OCI-LY1 (cell line): Measurements from ENCODE around the gene ZFYVE28.

Experiments
- H2AFZ ChIP-seq: fragments of 200-600 bp; sonication (generic), shearing (Covaris generic); 2 replicates; pipeline ENCODE4 v1.6.0; 2014; ENCODE audit warnings: antibody characterized with exemption, mild to moderate bottlenecking, low read length
- H3F3A ChIP-seq: fragments of 200-600 bp; sonication (generic), shearing (Covaris generic); 2 replicates; pipeline ENCODE4 v1.6.0; 2014; ENCODE audit warnings: mild to moderate bottlenecking, antibody characterized with exemption, low read length, moderate library complexity; ENCODE audit not compliant: insufficient read depth
- H3K27ac ChIP-seq: fragments of 200-600 bp; sonication (generic); 2 replicates; pipeline ENCODE4 v1.5.1; 2014; ENCODE audit warnings: low read length, mixed run types, mild to moderate bottlenecking, low read depth; ENCODE audit not compliant: poor library complexity, severe bottlenecking
- H3K27me3 ChIP-seq: fragments of 200-600 bp; sonication (generic); 2 replicates; pipeline ENCODE4 v1.6.0; 2014; ENCODE audit warnings: antibody characterized with exemption, mild to moderate bottlenecking, low read length, moderate library complexity; ENCODE audit not compliant: insufficient read depth
- H3K36me3 ChIP-seq: fragments of 200-600 bp; sonication (generic); 2 replicates; pipeline ENCODE4 v1.6.1; 2014; ENCODE audit warnings: mild to moderate bottlenecking, antibody characterized with exemption, low read length, moderate library complexity, mixed read lengths; ENCODE audit not compliant: insufficient read depth
- H3K4me1 ChIP-seq: fragments of 200-600 bp; sonication (generic); 2 replicates; pipeline ENCODE4 v1.5.1; 2014; ENCODE audit warnings: mild to moderate bottlenecking, low read length, moderate library complexity; ENCODE audit not compliant: insufficient read depth, severe bottlenecking
- H3K4me2 ChIP-seq: fragments of 200-600 bp; sonication (generic), shearing (Covaris generic); 2 replicates; pipeline ENCODE4 v1.6.1; 2014; ENCODE audit warnings: low read length
- H3K4me3 ChIP-seq: fragments of 200-600 bp; sonication (generic); 2 replicates; pipeline ENCODE4 v1.5.1; 2014; ENCODE audit warnings: low read length, low read depth, mild to moderate bottlenecking, mixed read lengths; ENCODE audit not compliant: poor library complexity, severe bottlenecking
- H3K79me2 ChIP-seq: fragments of 200-600 bp; shearing (Covaris generic); 2 replicates; pipeline ENCODE4 v1.6.1; 2016; ENCODE audit warnings: mixed run types, low read length, mixed read lengths; ENCODE audit not compliant: insufficient read depth
- H3K9ac ChIP-seq: fragments of 200-600 bp; sonication (generic), shearing (Covaris generic); 2 replicates; pipeline ENCODE4 v1.6.1; 2014; ENCODE audit warnings: mild to moderate bottlenecking, low read length, mixed read lengths
- H3K9me2 ChIP-seq: fragments of 200-600 bp; sonication (generic), shearing (Covaris generic); 2 replicates; pipeline ENCODE4 v1.6.1; 2014; ENCODE audit warnings: low read depth, mild to moderate bottlenecking, low read length, mixed read lengths
- H3K9me3 ChIP-seq: fragments of 200-600 bp; shearing (Covaris generic); 2 replicates; pipeline ENCODE4 v1.6.1; 2014; ENCODE audit warnings: low read length, mixed read lengths
- H4K20me1 ChIP-seq: fragments of 200-600 bp; sonication (generic), shearing (Covaris generic); 2 replicates; pipeline ENCODE4 v1.6.0; 2016; ENCODE audit warnings: mild to moderate bottlenecking, low read length; ENCODE audit not compliant: insufficient read depth
- EZH2 ChIP-seq: fragments of 200-600 bp; sonication (generic), shearing (Covaris generic); IDR thresholded peaks from 2 replicates; pipeline ENCODE4 v1.8.0; 2017; ENCODE audit warnings: borderline replicate concordance, mixed run types, mild to moderate bottlenecking, antibody characterized with exemption, low read length, moderate library complexity, mixed read lengths
- TF ChIP-seq, protein P1 (sequence below): fragments of 200-600 bp; sonication (generic), shearing (Covaris generic); IDR thresholded peaks from 2 replicates; pipeline ENCODE4 v1.5.1; 2017; ENCODE audit warnings: mild to moderate bottlenecking, antibody characterized with exemption, low read length, moderate library complexity, mixed read lengths

ZFYVE28 gene

DNA sequence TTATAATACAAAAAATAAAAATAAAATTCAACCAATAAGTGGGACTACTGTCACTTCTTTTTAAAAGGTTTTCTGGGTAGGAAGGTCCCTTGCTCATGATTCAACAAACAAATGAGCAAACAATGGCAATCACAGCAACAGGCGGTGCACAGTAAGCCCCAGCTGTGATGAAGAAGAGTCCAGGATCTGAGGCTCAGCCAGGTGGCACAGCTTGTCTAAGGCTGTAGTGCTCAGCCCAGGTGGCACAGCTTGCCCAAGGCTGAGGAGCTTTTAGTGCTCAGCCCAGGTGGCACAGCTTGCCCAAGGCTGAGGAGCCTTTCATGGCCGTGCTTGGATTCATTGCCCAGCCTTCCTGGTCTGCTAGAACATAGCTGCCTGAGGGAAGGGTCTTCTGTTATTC lies 75.0 kb downstream of the ZFYVE28 start:
- Histone ChIP-seq H3K27me3 (no peaks in the 10 kb centered on the region), H3K4me1 (no peaks in the 10 kb centered on the region), H3K4me2 (no peak overlapping the region), H3K9ac (no peak overlapping the region), H3K79me2 (no peaks in the 10 kb centered on the region), H2AFZ (no peak overlapping the region), H3K27ac (no peak overlapping the region), H3K9me2 (no peaks in the 10 kb centered on the region), H3F3A (no peaks in the 10 kb centered on the region), H4K20me1 (no peaks in the 10 kb centered on the region), H3K9me3 (no peaks in the 10 kb centered on the region), H3K4me3 (no peak overlapping the region), H3K36me3 (no peaks in the 10 kb centered on the region)
- TF ChIP-seq EZH2, result no peak
- TF ChIP-seq, protein P1, sequence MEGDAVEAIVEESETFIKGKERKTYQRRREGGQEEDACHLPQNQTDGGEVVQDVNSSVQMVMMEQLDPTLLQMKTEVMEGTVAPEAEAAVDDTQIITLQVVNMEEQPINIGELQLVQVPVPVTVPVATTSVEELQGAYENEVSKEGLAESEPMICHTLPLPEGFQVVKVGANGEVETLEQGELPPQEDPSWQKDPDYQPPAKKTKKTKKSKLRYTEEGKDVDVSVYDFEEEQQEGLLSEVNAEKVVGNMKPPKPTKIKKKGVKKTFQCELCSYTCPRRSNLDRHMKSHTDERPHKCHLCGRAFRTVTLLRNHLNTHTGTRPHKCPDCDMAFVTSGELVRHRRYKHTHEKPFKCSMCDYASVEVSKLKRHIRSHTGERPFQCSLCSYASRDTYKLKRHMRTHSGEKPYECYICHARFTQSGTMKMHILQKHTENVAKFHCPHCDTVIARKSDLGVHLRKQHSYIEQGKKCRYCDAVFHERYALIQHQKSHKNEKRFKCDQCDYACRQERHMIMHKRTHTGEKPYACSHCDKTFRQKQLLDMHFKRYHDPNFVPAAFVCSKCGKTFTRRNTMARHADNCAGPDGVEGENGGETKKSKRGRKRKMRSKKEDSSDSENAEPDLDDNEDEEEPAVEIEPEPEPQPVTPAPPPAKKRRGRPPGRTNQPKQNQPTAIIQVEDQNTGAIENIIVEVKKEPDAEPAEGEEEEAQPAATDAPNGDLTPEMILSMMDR, result no peak

DNA sequence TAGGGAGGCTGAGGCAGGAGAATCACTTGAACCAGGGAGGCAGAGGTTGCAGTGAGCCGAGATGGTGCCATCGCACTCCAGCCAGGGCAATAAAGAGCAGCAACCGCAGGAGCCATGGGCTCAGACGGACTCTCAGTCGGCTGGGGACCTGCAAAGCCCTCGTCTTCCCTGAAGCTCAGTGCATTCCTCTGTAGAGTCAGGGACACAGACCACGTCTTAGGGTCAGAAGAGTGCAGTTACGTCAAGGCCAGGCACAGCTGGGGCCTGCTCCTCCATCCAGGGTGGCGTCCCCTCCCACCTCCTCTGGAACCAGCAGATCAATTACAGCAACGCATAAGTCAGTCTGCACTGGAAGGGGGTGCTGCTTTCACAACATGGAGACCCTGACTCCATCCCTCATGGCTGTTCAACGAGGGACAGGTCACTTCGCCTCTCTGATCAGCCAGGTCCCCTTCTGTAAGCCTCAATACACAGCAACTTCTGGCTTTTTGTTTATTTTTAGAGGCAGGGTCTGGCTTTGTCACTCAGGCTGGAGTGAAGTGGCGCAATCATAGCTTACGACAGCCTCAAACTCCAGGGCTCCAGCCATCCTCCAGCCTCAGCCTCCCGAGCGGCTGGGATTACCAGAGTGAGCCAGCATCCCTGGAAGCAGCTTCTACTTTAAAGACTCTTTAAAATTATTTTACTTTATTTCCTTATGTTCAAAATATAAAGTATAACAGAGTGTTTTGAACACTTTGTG lies 76.4 kb downstream of the ZFYVE28 start:
- no peaks in the 10 kb centered on the region for H3K36me3 ChIP-seq
- no peaks in the 10 kb centered on the region for H3F3A ChIP-seq
- no peaks in the 10 kb centered on the region for H3K79me2 ChIP-seq
- H3K9me3 ChIP-seq, result no peaks in the 10 kb centered on the region
- no peak for TF ChIP-seq EZH2
- TF ChIP-seq, protein P1, result no peak
- no peak overlapping the region for H3K9ac ChIP-seq
- H3K27me3 ChIP-seq, result no peaks in the 10 kb centered on the region
- H3K4me3 ChIP-seq, result no peak overlapping the region
- no peak overlapping the region for H3K4me2 ChIP-seq
- H3K4me1 ChIP-seq, result no peaks in the 10 kb centered on the region
- no peaks in the 10 kb centered on the region for H4K20me1 ChIP-seq
- no peaks in the 10 kb centered on the region for H3K9me2 ChIP-seq
- H3K27ac ChIP-seq, result no peak overlapping the region
- no peak overlapping the region for H2AFZ ChIP-seq

DNA sequence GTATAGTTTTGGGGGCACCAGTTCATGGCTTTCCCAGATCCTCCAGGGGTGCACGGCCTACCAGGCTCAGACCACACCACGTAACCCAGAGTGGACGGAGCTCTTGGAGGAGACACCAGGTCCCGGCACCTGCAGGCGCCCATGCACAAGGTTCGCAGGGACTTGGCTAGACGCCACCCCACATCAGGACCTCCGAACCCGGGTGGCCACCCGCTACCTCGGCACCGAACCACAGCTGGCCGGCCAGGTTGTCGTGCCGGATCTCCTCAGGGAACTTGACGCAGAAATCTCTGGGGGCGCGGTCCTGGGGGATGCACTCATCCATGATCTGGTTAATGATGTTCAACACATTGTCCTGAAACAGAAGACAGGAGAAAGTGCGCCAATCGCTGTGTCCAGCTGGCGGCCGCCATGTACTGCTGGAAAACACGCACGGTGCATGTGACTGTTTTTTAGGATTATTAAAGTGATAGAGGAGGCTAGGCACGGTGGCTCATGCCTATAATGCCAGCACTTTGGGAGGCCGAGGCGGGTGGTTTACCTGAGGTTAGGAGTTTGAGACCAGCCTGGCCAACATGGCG lies 77.1 kb downstream of the ZFYVE28 start:
- H3K4me2 ChIP-seq, result no peak overlapping the region
- H3K27ac ChIP-seq, result no peak overlapping the region
- H3K9me2 ChIP-seq, result no peaks in the 10 kb centered on the region
- H3F3A ChIP-seq, result no peaks in the 10 kb centered on the region
- TF ChIP-seq, protein P1, result no peak
- TF ChIP-seq EZH2, result no peak
- H2AFZ ChIP-seq, result no peak overlapping the region
- no peak overlapping the region for H3K4me3 ChIP-seq
- no peaks in the 10 kb centered on the region for H3K79me2 ChIP-seq
- no peaks in the 10 kb centered on the region for H3K36me3 ChIP-seq
- no peaks in the 10 kb centered on the region for H3K27me3 ChIP-seq
- no peaks in the 10 kb centered on the region for H3K4me1 ChIP-seq
- H3K9ac ChIP-seq, result no peak overlapping the region
- no peaks in the 10 kb centered on the region for H3K9me3 ChIP-seq
- no peaks in the 10 kb centered on the region for H4K20me1 ChIP-seq
